Fibroblast of skin of right quadriceps (primary cell): ENCODE measurements around the gene SLC38A10.
"Not testable (repeated sequence)": the region's sequence is repeated elsewhere in the genome, so short reads cannot be mapped to it uniquely, and the experiment has no call there.

Experiments used
- DNase-seq: peaks from one replicate; pipeline ENCODE4 v3.0.0-alpha.2; 2013

Gene SLC38A10

GRCh38 chr17:81310949-81311550, 15.9 kb upstream of the SLC38A10 start:
- DNase-seq: no peak

- DNase-seq: no peak
Observed at GRCh38 chr17:81309859-81310839, 15.0 kb upstream of the SLC38A10 start.

GRCh38 chr17:81309140-81309858, 14.2 kb upstream of the SLC38A10 start:
- peak; percentile 39 for DNase-seq

DNA sequence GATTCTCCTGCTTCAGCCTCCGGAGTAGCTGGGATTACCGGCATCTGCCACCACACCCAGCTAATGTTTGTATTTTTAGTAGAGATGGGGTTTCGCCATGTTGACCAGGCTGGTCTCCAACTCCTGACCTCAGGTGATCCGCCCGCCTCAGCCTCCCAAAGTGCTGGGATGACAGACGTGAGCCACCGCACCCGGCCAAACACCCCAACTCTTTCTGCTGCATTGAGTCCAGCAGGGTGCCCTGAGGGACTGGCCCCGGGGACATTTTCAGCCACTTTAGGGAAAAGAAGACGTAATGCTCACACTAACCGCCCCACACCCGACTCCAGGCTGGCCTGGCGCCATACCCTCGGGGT, 13.7 kb upstream of the SLC38A10 start:
- not testable (repeated sequence) for DNase-seq

- no peak for DNase-seq
Observed at GRCh38 chr17:81307636-81308560, 12.8 kb upstream of the SLC38A10 start.

DNA sequence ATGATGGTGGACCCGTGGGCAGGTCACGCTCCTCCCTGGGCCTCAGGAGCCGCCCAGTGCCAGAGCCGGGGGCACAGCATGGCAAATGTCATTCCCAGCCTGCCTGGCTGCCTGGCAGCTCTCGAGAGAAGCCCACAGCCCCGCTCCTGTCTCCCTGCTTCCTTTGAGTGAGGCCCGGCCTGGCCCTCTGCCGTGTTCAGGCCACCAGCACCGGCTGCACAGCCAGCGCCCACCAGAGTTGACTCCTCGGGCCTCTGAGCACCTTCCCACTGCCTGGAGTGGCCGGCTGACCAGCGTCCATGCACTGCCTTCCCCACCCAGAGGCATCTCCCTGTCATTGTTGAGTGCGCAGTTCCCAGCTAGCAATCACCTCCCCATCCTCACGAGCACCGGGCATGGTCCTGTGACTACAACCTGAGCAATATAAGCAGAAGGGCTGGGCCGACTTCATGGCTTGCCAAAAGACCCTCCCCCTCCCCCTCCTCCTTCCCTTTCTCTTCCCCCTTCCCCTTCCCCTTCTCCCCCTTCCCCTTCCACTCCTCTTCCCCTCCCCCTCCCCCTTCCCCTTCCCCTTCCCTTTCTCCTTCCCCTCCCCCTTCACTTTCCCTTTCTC, 11.9 kb upstream of the SLC38A10 start:
- DNase-seq: no peak

DNA sequence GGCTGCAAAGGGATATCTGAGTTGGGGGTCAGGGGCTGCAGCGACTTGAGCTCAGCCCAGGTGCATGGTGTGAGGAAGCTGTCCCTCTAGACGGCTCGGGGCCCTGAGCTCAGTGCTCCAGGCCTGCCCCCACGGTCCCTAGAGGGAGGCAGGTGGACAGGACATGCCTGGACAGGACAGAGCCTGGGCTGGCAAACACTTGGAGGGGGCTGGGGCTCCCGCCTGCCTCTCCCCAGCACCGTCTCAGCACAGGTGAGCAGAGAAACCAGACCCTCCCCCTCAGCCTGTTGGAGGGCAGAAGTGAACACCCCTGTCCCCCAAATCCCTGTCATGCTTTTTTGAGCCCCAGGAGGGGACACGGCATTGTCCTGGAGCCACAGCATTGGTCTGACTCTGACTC, 11.4 kb upstream of the SLC38A10 start:
- no peak for DNase-seq

- DNase-seq: no peak
Observed at GRCh38 chr17:81305051-81305630, 10.0 kb upstream of the SLC38A10 start.

- DNase-seq: no peak
Observed at GRCh38 chr17:81304196-81305015, 9.3 kb upstream of the SLC38A10 start.

GRCh38 chr17:81303385-81303784, 8.3 kb upstream of the SLC38A10 start:
- no peak for DNase-seq

DNA sequence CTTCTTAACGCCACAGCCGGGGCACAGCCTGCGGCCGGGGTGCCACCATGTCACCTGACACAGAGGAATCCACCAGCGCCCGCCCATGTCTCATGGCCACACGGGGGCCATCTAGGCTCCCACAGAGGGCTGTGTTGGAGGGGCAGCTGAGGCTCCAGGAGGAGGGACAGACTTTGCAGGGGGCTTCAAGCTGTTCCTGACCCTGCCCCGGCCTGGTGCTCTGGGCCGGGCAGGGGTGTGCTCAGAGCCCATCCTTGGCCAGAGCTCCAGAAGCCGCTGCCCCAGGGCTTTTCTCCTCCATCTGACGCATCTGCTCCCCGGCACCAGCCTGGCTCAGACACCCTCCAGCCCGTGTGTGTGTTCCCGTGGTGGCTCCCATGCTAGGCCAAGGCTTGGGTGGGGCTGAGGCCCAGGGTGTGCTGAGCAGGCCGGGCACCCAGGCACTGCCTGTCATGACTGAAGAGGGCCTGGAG, 7.8 kb upstream of the SLC38A10 start:
- DNase-seq: no peak

GRCh38 chr17:81302324-81302723, 7.2 kb upstream of the SLC38A10 start:
- no peak for DNase-seq

DNA sequence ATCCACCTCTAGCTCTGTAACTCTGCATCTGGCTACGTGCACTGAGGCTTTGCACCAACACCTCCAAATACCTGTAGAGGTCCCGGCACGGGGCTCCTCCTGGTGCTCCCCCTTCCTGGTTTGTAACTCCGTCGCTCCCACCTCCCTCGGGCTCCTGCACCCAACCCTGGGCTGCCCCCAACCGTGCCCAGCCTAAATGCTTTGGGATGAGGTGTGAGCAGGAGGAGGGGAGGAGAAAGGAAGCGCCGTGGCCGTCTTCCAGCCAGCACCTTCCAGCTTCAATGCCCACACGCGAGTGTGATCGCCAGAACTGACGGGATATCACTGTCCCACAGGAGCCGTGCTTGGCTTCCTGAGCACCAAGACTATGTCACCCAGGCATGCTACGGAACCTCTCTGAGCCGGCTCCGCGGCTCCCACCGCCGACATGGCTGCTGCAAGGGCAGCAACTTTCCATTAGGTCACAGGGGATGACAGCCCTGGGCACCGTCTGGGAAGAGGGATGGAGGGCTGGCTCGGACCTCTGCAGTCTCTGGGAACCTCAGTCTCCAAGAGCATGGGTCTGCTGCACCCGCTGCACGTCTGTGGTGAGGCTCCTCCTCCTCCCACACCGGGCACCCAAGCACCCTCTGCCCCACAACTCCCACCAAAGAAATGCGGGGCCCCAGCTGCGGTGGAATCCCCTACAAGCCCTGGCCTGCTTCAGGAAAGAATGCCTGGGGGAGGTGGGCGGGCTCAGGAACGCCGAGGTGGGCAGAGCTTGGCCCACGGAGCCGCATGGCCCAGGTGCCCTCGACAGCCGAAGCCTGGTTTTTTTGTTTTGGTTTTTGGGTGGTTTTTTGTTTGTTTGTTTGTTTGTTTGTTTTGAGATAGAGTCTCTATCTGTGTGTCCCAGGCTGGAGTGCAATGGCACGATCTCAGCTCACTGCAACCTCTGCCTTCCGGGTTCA, 6.4 kb upstream of the SLC38A10 start:
- no peak for DNase-seq

DNA sequence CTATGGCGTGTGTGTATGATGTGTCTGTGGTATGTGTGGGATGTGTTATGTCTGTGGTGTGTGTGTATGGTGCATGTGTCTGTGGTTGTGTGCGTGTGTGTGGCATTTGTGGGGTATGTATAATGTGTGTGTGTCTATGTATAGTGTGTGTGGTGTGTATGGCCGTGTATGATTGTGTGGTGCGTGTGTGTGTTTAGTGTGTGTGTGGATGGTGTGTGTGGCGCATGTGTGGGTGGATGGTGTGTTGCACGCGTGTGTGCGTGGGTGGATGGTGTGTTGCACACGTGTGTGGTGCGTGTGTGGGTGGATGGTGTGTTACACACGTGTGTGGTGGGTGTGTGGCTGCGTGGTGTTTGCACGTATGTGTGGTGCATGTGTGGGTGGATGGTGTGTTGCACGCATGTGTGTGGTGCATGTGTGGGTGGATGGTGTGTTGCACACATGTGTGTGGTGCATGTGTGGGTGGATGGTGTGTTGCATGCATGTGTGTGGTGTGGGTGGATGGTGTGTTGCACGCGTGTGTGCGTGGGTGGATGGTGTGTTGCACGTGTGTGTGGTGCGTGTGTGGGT, 5.6 kb upstream of the SLC38A10 start:
- DNase-seq: no peak

GRCh38 chr17:81299846-81300585, 4.9 kb upstream of the SLC38A10 start:
- DNase-seq: no peak

- DNase-seq: no peak
Observed at GRCh38 chr17:81298991-81299738, 4.1 kb upstream of the SLC38A10 start.

DNA sequence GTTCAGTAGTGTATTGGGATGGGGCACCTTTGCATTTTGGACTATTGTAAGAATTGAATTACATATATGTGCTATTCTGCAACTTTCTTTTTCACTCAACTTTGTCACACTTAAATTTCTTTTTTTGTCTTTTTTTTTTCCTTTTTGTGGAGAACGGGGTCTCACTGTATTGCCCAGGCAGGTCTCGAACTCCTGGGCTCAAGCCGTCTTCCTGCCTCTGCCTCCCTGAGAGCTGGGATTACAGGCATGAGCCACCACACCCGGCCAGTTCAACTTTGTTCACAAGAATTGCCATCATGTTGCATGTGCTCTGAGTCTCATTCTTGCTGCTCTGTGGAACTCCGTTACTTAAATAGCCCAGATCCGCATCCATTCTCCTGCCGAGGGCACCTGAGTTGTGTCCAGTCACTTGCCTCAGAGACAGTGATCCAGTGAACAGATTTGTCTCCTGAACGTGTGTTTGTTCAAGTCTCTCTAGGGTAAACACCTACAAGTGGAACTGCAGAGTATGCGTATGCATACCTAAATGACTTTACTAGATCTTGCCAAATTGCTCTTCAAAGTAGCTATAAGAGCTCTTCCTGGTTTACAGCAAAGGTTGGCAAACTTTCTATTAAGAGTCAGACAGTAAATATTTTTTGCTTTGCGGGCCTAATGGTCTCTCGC, 3.4 kb upstream of the SLC38A10 start:
- no peak for DNase-seq
